ENCODE results near the gene CYP4F11.
"Not testable (repeated sequence)": the region's sequence is repeated elsewhere in the genome, so short reads cannot be mapped to it uniquely, and the experiment has no call there.

CYP4F11 gene, protein sequence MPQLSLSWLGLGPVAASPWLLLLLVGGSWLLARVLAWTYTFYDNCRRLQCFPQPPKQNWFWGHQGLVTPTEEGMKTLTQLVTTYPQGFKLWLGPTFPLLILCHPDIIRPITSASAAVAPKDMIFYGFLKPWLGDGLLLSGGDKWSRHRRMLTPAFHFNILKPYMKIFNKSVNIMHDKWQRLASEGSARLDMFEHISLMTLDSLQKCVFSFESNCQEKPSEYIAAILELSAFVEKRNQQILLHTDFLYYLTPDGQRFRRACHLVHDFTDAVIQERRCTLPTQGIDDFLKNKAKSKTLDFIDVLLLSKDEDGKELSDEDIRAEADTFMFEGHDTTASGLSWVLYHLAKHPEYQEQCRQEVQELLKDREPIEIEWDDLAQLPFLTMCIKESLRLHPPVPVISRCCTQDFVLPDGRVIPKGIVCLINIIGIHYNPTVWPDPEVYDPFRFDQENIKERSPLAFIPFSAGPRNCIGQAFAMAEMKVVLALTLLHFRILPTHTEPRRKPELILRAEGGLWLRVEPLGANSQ

DNA sequence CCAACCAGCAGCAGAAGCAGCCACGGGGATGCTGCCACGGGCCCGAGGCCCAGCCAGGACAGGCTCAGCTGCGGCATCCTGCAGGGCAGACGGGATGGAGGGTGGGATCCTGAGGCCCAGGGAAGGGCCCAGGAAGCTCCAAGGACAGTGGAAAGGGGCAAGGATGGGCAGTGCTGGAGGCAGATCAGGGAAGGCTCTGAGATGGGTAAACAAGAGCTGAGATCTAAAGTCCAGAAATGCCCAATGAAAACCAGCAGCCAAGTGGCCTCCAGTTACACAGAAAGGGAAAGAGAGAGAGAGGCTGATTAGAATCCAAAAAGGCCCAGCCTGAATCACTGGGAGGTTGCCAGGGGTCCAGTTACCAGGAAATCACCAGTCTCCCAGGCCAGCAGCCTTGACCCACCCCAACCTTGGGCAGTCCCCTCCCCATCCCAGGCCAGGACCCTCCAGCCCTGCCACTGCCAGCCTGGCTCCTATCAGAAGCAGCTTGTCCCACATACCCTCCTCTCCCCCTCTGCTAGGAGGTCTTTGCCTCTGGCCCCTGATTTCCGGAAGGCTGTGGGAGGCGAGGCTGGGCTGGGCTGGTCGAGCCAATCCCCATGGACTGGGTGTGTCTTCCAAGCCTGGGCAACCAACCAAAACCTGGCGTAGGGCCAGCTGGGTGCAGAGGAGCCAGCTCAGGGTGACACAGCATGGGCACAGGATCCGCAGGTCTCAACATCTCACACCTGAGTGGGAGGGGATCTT is at the start of gene CYP4F11:
CYP4F11 (minus strand) TSS at position 198 of the 747 bp plus-strand sequence; CDS start at position 77, 121 bp downstream.
- DNase-seq (ENCODE audit: low read depth), result no peak

GRCh38 chr19:15979293-15979692 is 45.0 kb upstream of the CYP4F11 start:
- DNase-seq (ENCODE audit: low read depth), result no peak

DNA sequence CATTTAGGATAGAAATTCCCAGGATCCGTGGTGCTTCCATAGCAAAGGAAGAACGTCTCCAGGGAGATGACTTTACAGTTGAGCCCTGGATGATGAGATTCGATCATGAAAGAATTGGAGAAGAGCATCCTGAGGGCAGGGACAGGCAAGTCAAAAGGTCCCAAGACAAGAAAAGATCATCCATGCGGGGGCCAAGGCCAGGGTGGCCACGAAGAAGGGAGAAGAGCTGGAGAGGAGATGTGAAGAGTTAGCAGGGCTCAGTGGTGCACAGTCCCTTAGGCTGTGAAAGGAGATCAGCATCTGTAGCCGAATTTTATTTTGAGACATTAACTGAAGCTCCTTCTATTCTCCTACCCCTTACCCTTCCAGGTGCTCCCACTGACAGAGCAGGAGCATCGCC is 43.4 kb upstream of the CYP4F11 start:
- no peak for DNase-seq (ENCODE audit: low read depth)

DNA sequence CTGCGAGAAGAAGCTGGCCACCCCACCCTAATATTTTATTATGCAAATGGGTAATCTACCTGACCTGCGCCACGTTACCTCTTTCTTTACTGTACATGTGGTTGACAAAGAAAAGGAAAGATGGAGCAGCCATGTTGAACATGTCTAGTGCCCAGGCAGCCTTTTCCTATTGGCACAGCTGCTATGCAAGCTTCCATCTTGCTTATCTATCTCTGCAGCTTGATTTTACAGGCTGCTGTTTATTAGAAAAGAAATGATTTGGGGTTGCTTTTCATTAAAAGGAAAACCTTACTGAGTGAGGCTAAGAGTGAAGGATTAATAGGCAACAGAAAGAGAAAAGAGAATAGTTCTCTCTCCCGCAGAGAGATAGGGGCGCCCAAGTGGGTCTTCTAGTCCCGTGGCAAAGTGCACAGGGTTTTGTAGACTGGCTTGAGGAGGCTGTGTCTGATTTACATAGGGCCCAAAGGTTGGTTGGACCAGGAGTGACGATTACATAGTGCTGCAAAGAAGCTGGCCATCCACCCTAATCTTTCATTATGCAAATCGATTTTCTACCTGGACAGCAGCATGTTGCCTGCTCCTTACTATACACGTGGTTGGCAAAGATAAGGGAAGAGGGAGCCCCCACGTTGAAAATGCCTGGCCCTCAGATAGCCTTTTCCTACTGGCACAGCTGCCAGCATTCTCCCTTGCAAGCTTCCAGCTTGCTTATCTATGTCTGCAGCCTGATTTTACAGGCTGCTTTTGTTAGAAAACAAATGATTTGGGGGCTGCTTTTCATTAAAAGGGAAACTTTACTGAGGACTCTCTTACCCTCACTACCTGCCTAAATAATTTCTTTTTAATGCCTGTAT is 42.7 kb upstream of the CYP4F11 start:
- DNase-seq (ENCODE audit: low read depth), result no peak

DNA sequence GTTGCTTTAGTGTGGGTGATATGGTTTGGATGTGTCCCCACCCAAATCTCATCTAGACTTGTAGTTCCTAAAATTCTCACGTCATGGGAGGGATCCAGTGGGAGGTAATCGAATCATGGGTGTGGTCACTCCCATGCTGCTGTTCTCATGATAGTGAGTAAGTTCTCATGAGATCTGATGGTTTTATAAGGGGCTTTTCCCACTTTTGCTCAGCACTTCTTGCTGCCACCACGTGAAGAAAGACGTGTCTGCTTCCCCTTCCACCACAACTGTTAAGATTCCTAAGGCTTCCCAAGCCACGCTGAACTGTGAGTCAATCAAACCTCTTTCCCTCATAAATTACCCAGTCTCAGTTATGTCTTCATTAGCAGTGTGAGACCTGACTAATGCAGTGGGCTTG is 40.5 kb upstream of the CYP4F11 start:
- no peak for DNase-seq (ENCODE audit: low read depth)

DNA sequence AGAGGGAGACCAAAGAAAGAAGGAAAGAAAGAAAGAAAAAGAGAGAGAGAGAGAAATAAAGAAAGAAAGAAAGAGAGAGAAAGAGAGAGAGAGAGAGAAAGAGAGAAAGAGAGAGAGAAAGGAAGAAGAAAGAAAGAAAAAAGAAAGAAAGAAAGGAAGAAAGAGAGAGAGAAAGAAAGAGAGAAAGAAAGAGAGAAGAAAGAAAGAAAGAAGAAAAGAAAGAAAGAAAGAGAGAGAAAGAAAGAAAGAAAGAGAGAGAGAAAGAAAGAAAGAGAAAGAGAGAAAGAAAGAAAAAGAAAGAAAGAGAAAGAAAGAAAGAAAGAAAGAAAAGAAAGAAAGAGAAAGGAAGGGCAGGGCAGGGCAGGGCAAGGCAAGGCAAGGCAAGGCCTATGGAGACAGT is 37.7 kb upstream of the CYP4F11 start:
- DNase-seq (ENCODE audit: low read depth), result not testable (repeated sequence)

DNA sequence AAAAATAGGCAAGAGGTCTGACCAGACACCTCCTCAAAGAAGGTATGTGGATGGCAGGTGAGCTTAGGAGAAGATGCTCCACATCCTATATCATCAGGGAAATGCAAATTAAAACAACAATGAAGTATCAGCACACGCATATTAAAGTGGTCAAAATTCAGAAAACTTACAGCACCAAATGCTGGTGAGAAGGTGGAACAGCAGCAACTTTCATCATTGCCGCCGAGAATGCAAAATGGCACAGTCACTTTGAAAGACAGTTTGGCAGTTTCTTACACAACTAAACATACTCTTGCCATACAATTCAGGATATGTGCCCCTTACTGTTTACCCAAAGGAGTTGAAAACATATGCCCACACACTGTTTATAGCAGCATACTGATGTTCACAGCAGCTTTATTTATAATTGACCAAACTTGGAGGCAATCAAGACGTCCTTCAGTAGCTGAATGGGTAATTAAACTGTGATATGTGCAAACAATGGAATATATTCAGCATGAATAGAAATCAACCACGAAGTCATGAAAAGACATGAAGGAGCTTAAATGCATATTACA is 37.0 kb upstream of the CYP4F11 start:
- DNase-seq (ENCODE audit: low read depth), result no peak

GRCh38 chr19:15964231-15964630 is 29.9 kb upstream of the CYP4F11 start:
- no peak for DNase-seq (ENCODE audit: low read depth)

GRCh38 chr19:15962319-15962718 is 28.0 kb upstream of the CYP4F11 start:
- no peak for DNase-seq (ENCODE audit: low read depth)

DNA sequence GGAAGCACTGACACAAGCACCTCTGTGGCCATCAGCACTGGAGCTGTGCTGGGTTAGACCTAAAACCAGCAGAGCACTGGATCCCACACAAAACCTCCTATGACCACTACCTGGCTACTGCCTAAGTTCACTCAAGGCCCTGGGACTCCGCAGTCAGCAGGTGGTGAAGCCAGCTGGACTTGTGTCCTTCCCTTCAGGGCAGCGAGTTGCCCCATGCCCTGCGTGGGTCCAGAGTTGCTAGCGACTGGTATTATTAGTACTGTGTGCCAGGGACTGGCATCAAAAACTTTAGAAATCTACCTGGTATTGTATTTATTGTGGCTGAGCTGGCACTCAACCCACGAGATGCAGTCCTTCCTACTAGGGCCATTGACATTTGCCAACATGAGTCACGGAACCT is 20.5 kb upstream of the CYP4F11 start:
- DNase-seq (ENCODE audit: low read depth), result no peak

DNA sequence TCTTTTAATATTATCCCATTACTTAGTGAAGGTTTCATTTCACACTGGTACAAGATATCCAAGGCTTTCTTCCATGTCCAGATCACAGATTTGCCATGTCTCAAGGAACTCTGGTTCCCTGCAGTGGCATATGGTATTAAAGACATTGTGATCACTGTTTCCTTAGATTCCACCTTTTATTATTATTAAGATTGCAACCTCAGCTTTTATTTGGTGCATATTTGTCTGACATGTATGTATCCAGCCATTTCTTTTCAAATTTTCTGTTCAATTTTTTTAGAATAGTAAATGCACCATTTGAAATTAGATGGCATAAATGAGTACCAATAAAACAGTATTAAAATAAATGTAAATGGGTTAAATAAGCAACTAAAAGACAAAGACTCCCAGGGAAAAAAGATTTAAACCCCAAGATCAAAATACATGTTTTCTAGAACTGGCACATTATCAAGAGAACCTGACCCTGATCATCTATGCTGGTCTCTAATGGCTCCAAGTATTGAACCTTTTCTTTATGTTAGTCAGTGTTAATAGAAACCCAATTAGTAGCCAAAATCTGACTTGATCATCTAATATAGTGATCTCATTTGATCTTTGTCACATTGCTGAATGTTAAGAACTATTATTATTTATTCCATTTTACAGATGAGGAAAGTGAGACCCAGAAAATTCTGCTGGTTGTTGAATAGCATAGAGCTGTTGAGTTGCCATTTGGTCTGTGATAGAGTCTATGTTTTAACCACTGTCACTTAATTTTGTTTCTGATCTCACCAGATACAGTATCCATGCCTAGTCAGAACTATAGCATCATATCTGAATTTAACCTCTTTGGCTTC is 14.1 kb upstream of the CYP4F11 start, which contains the start of gene OR10H4:
OR10H4 (plus strand) TSS at position 786 of the 836 bp plus-strand sequence; CDS start at position 786, 0 bp downstream.
- no peak for DNase-seq (ENCODE audit: low read depth)

DNA sequence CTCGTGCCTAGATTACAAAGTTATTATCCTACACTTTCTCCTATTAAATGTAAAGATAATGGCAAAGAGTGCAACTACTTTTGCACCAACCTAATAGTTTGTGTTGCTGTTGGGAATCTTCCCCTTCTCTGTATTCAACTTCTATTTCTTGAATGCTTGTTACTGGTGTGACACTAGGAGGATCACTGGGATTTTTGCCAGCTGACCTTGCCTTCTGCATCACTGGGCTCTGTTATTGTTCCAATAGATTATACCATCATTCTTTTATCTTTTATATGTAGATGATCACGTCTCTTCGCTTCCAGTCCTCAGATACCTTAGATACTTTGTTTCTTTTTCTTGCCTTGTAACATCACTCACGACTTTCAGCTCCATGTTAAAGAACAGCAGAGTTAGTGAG is 11.0 kb upstream of the CYP4F11 start:
- DNase-seq (ENCODE audit: low read depth), result no peak

- DNase-seq (ENCODE audit: low read depth), result no peak
These were observed 10.1 kb upstream of the CYP4F11 start for GRCh38 chr19:15944401-15944800.

DNA sequence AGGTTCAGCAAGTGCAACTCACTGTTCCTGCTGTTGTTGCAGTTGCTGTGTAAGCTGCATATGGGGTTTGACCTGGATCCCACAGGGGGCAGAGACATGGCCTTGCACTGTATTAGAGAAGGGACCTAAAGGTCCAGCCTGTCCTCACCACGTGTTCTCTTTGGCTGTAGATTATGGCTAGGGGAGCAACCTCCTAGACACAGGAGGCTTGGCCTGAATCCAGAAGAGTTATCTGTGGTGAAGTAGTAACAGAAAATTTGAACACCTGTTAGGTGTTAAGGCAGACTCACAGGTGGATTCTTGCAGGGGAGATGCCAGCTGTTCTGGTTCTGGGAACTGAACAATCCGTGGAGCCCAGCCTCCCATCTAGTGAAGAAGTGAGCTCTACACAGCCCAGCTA is 3.4 kb upstream of the CYP4F11 start:
- DNase-seq (ENCODE audit: low read depth), result no peak

GRCh38 chr19:15936950-15937349 is 2.6 kb upstream of the CYP4F11 start:
- no peak for DNase-seq (ENCODE audit: low read depth)

DNA sequence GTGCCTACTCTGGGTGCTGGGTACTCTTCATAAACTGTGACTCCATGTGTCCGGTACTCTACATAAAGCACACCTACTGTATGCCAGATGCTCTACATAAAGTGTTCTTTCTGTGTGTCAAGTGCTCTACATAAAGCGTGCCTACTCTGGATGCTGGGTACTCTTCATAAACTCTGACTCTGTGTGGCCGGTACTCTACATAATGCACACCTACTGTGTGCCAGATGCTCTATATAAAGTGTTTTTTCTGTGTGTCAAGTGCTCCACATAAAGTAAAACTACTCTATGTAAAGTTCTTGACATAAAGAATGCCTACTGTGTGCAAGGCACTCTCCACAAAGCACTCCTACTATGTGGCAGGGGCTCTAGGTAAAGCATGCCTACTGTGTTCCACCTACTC is 1.8 kb upstream of the CYP4F11 start:
- no peak for DNase-seq (ENCODE audit: low read depth)

DNA sequence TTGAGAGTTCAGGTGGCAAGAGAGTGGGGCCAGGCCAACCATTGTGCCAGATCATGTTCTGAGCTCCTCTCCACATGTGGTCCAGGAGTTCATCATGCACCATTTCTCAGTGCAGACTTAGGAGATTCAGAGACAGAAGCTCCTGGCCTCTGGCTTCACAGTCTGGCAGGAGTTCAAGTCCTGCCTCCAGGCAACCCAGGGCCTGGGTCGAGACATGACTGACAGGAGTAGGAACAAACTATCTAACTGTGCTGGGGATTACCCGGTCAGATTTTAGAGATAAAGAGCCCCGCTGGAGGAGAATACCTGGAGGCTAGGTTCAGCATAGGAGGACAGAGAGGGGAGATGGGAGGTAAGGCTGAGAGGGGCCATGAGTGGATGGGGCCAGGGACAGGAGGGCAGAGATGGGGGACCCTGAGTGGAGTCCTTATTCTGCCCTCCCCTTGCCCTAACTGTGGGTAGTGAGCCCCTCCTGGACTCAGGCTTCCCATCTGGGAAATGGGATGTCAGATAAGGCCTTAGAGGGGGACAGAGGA is 906 bp upstream of the CYP4F11 start:
- no peak for DNase-seq (ENCODE audit: low read depth)

DNA sequence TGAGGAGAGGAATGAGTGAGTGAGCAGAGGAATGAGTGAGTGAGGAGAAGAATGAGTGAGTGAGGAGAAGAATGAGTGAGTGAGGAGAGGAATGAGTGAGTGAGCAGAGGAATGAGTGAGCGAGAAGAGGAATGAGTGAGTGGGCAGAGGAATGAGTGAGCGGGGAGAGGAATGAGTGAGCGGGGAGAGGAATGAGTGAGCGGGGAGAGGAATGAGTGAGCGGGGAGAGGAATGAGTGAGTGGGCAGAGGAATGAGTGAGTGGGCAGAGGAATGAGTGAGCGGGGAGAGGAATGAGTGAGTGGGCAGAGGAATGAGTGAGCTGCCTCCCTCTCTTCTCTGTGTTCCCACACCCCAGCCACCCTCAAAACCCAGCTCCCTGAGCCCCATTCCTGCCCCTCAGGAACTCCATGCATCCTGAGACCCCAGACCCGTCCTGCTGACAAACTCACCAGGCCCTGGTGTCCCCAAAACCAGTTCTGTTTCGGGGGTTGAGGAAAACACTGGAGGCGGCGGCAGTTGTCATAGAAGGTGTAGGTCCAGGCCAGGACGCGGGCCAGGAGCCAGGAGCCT is 483 bp downstream of the CYP4F11 start:
- not testable (repeated sequence) for DNase-seq (ENCODE audit: low read depth)

DNA sequence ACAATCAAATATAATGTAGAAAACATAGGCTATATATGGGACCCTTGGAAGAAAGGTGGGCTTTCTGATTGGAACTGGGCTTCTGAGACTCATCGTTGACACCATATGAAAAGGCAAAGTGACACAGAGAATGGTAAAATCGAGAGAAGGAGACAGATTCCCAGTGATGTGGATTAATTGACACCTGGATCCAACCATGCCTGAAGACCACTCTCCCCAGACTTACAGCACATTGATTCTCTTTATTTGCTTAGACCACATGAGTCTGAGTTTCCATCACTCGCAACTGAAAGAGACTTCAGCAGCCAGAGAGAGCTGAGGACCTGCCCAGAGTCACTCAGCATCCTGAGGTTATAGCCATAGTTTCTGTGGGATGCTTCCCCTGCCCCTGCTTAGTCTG is 6.0 kb downstream of the CYP4F11 start:
- no peak for DNase-seq (ENCODE audit: low read depth)

DNA sequence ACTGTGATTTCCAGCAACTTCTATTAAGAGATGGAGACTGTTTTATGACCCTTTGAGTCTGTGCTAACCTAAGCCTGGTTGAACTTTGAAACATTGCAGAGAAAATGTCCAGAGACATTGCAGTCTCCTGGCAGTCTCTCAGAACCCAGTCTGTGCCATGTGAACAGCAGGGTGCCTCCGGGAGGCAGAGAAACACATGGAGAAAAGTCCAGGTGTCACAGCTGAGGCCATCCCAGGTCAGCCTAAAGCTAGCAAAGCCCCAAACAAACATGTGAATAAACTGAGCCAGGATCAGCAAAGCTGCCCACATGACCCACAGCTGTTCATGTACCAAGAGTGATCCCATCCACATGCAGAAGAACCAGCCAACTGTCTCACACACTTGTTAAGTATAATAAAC is 7.8 kb downstream of the CYP4F11 start:
- DNase-seq (ENCODE audit: low read depth), result no peak
